Fibroblast of mammary gland (primary cell): ENCODE results near the gene NLRC5.

Experiments used
- DNase-seq: peaks from one replicate; pipeline ENCODE4 v3.0.0-alpha.2; 2010; ENCODE audit warnings: low read depth
- H3K4me3 ChIP-seq: 2 replicates; pipeline ENCODE4 v1.5.1; 2011; ENCODE audit warnings: low read depth, mild to moderate bottlenecking, low read length, moderate library complexity; ENCODE audit not compliant: control insufficient read depth
- TF ChIP-seq, protein P1 (sequence below): conservative IDR thresholded peaks from 2 replicates; pipeline ENCODE4 v1.5.1; 2011; ENCODE audit warnings: low read depth, low read length, inconsistent platforms; ENCODE audit not compliant: control insufficient read depth, insufficient read depth

NLRC5 gene

DNA sequence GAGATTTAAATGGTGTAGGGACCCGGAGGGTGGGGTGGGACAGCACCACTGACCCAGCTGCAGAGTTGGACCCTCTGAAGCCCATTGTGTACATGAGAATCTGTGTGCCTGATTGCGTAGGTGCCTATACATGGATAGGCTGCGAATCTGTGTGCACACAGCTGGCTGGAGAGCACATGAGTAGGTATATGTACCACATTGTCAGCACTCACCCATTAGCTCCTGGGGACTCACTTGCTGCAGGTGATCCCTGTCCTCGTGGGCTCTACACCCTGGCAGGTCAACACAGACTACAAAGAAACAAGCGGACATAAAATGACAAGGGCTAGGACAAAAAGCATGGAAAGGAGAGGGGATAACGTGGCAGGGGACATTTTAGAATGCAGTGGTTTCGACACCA, 38.9 kb upstream of the NLRC5 start:
- TF ChIP-seq, protein P1, sequence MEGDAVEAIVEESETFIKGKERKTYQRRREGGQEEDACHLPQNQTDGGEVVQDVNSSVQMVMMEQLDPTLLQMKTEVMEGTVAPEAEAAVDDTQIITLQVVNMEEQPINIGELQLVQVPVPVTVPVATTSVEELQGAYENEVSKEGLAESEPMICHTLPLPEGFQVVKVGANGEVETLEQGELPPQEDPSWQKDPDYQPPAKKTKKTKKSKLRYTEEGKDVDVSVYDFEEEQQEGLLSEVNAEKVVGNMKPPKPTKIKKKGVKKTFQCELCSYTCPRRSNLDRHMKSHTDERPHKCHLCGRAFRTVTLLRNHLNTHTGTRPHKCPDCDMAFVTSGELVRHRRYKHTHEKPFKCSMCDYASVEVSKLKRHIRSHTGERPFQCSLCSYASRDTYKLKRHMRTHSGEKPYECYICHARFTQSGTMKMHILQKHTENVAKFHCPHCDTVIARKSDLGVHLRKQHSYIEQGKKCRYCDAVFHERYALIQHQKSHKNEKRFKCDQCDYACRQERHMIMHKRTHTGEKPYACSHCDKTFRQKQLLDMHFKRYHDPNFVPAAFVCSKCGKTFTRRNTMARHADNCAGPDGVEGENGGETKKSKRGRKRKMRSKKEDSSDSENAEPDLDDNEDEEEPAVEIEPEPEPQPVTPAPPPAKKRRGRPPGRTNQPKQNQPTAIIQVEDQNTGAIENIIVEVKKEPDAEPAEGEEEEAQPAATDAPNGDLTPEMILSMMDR, result no peak
- no peak overlapping the region for H3K4me3 ChIP-seq
- DNase-seq, result no peak

DNA sequence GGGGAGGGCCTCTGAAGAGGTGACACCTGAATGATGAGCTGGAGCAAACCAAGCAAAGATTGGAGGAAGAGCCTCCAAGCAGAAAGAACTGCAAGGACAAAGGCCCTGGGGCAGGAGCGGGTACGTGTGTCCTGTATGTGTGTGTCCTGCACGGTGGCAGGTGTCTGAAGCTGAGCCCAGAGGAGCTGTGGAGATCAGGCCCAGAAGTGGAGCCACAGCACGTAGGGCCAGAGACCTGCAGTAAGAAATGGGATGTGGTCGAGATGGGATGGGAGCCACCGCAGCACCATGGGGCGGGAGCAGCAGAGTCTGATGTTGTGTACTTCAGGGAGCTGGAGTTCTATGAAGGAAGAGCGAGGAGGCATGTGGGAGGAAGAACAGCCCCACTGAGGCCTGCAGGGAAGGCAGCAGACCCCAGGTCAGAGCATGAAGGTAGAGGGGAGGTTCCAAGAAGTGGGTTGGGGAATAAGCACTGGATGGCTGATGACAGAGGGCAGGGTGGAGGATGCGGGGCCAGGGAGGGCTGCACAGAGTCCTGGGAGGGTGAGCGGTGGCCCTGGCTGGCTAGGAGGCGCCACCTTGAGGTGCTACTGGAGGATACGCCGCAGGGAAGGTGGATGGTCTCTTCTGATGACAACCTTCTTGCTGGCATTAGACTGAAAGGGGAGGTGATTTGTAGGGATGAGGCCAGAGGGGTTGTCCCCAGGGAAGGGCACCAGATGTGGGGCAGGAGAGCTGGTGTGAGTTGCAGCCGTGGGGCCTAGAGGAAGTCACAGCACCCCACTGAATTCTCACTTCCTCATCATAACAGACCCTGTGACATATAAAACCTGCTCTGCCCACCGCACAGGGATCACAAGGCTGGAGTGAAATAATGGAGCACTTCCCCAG, 38.2 kb upstream of the NLRC5 start:
- TF ChIP-seq, protein P1, result peak; percentile 70
- H3K4me3 ChIP-seq, result no peak overlapping the region
- peak; percentile 61 for DNase-seq

DNA sequence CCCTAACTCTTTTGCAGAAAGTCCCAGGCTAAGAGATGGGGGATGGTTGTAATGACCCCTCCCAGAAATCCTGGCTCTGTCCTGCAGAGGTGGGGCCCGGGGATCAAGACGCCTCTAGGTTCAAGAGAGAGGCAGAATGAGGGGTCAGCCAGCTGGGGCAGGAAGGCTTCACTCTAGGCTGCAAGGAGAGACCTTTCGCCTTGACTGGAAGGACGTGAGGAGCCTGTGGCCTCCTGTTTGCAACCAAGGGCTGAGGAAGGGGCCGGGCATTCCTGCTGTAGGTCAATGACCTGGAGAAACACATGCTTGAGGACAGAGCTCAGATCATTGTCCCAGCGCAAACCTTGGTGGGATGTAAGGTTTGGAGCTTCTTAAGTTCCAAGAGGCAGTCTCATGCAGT, 36.4 kb upstream of the NLRC5 start:
- DNase-seq, result no peak
- H3K4me3 ChIP-seq, result no peak overlapping the region
- TF ChIP-seq, protein P1, result no peak

DNA sequence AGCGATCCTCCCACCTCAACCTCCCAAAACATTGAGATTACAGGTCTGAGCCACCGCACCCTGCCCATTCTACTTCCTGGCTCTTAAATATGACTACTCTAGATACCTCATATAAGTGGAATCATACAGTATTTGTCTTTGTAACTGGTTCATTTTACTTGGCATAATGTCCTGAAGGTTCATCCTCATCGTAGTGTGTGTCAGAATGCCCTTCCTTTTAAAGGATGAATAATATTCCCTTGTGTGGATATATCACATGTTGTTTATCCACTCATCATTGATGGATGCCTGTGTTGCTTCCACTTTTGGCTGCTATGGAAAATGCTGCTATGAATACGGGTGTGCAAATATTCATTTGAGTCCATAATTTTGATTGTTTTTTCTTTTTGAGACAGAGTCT, 33.3 kb upstream of the NLRC5 start:
- TF ChIP-seq, protein P1, result no peak
- DNase-seq, result peak; percentile 50
- H3K4me3 ChIP-seq, result no peak overlapping the region

DNA sequence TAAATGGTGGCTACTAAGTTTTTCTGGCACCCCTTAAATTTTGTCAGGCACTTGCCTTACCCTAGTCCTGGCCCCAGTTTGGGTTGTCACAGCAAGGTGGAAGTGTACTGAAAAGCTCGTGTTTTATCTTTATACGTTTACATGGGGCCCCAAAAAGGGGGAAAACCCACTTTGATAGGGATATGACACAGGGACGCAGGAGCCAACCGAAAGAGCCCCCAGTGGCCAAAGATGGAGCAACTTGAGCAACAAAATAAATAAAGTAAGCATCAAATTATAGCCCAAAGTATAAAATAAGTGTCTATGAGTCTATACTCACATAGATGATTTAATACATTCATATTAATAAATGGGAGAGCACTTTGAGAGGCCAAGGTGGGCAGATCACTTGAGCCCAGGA, 32.6 kb upstream of the NLRC5 start:
- TF ChIP-seq, protein P1, result no peak
- no peak overlapping the region for H3K4me3 ChIP-seq
- no peak for DNase-seq

DNA sequence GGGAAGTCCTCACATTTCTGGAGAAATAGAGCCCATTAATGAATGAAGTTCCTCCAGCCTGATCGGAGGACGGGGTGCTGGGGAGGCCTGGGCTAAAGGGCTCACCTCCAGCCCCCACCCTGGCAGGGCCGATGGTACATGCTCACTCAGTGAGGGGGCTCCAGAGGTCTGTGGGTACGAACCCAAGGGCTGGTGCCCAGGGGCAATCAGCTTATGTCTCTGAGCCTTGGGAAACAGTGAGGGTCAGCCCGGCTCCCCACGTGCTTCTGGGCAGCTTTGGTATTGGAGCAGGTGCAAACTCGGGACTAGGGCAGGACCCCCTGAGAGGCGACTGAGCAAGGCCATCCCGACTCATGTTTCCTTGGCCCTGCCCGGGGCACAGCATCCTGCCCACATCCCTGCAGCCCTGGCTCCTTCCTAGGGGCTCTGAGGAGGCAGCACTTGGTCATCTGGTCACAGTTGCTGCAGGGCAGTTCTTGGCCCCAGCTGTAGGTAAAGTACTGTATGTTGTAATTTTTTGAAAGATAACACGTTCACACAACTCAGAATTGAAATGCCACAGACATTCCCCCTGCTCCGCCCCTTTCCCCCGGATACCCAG, 28.6 kb upstream of the NLRC5 start:
- no peak for DNase-seq
- H3K4me3 ChIP-seq, result no peak overlapping the region
- TF ChIP-seq, protein P1, result no peak
